OCI-LY1 (cell line): Measurements from ENCODE around the gene ARHGAP21.

Source experiments
- H2AFZ ChIP-seq: fragments of 200-600 bp; sonication (generic), shearing (Covaris generic); 2 replicates; pipeline ENCODE4 v1.6.0; 2014; ENCODE audit warnings: antibody characterized with exemption, mild to moderate bottlenecking, low read length
- H3F3A ChIP-seq: fragments of 200-600 bp; sonication (generic), shearing (Covaris generic); 2 replicates; pipeline ENCODE4 v1.6.0; 2014; ENCODE audit warnings: mild to moderate bottlenecking, antibody characterized with exemption, low read length, moderate library complexity; ENCODE audit not compliant: insufficient read depth
- H3K27ac ChIP-seq: fragments of 200-600 bp; sonication (generic); 2 replicates; pipeline ENCODE4 v1.5.1; 2014; ENCODE audit warnings: low read length, mixed run types, mild to moderate bottlenecking, low read depth; ENCODE audit not compliant: poor library complexity, severe bottlenecking
- H3K27me3 ChIP-seq: fragments of 200-600 bp; sonication (generic); 2 replicates; pipeline ENCODE4 v1.6.0; 2014; ENCODE audit warnings: antibody characterized with exemption, mild to moderate bottlenecking, low read length, moderate library complexity; ENCODE audit not compliant: insufficient read depth
- H3K36me3 ChIP-seq: fragments of 200-600 bp; sonication (generic); 2 replicates; pipeline ENCODE4 v1.6.1; 2014; ENCODE audit warnings: mild to moderate bottlenecking, antibody characterized with exemption, low read length, moderate library complexity, mixed read lengths; ENCODE audit not compliant: insufficient read depth
- H3K4me1 ChIP-seq: fragments of 200-600 bp; sonication (generic); 2 replicates; pipeline ENCODE4 v1.5.1; 2014; ENCODE audit warnings: mild to moderate bottlenecking, low read length, moderate library complexity; ENCODE audit not compliant: insufficient read depth, severe bottlenecking
- H3K4me2 ChIP-seq: fragments of 200-600 bp; sonication (generic), shearing (Covaris generic); 2 replicates; pipeline ENCODE4 v1.6.1; 2014; ENCODE audit warnings: low read length
- H3K4me3 ChIP-seq: fragments of 200-600 bp; sonication (generic); 2 replicates; pipeline ENCODE4 v1.5.1; 2014; ENCODE audit warnings: low read length, low read depth, mild to moderate bottlenecking, mixed read lengths; ENCODE audit not compliant: poor library complexity, severe bottlenecking
- H3K79me2 ChIP-seq: fragments of 200-600 bp; shearing (Covaris generic); 2 replicates; pipeline ENCODE4 v1.6.1; 2016; ENCODE audit warnings: mixed run types, low read length, mixed read lengths; ENCODE audit not compliant: insufficient read depth
- H3K9ac ChIP-seq: fragments of 200-600 bp; sonication (generic), shearing (Covaris generic); 2 replicates; pipeline ENCODE4 v1.6.1; 2014; ENCODE audit warnings: mild to moderate bottlenecking, low read length, mixed read lengths
- H3K9me2 ChIP-seq: fragments of 200-600 bp; sonication (generic), shearing (Covaris generic); 2 replicates; pipeline ENCODE4 v1.6.1; 2014; ENCODE audit warnings: low read depth, mild to moderate bottlenecking, low read length, mixed read lengths
- H3K9me3 ChIP-seq: fragments of 200-600 bp; shearing (Covaris generic); 2 replicates; pipeline ENCODE4 v1.6.1; 2014; ENCODE audit warnings: low read length, mixed read lengths
- H4K20me1 ChIP-seq: fragments of 200-600 bp; sonication (generic), shearing (Covaris generic); 2 replicates; pipeline ENCODE4 v1.6.0; 2016; ENCODE audit warnings: mild to moderate bottlenecking, low read length; ENCODE audit not compliant: insufficient read depth
- CTCF ChIP-seq: fragments of 200-600 bp; sonication (generic), shearing (Covaris generic); IDR thresholded peaks from 2 replicates; pipeline ENCODE4 v1.5.1; 2017; ENCODE audit warnings: mild to moderate bottlenecking, antibody characterized with exemption, low read length, moderate library complexity, mixed read lengths
- EZH2 ChIP-seq: fragments of 200-600 bp; sonication (generic), shearing (Covaris generic); IDR thresholded peaks from 2 replicates; pipeline ENCODE4 v1.8.0; 2017; ENCODE audit warnings: borderline replicate concordance, mixed run types, mild to moderate bottlenecking, antibody characterized with exemption, low read length, moderate library complexity, mixed read lengths

The ARHGAP21 gene

GRCh38 chr10:24670964-24671670 lies 52.6 kb downstream of the ARHGAP21 start:
- H3K9me2 ChIP-seq = no peaks in the 10 kb centered on the region
- H4K20me1 ChIP-seq = no peaks in the 10 kb centered on the region
- H3K27ac ChIP-seq = no peak overlapping the region
- no peak overlapping the region for H3K4me2 ChIP-seq
- no peaks in the 10 kb centered on the region for H3K27me3 ChIP-seq
- H3K9me3 ChIP-seq = no peaks in the 10 kb centered on the region
- no peaks in the 10 kb centered on the region for H3K79me2 ChIP-seq
- H3K4me1 ChIP-seq = no peaks in the 10 kb centered on the region
- TF ChIP-seq EZH2 (no peak), CTCF (no peak)
- H3K9ac ChIP-seq = no peak overlapping the region
- H3K4me3 ChIP-seq = no peak overlapping the region
- no peak overlapping the region for H2AFZ ChIP-seq
- no peaks in the 10 kb centered on the region for H3K36me3 ChIP-seq
- no peaks in the 10 kb centered on the region for H3F3A ChIP-seq

- no peaks in the 10 kb centered on the region for H3K9me3 ChIP-seq
- H3K36me3 ChIP-seq = no peaks in the 10 kb centered on the region
- H3K9ac ChIP-seq = no peak overlapping the region
- no peaks in the 10 kb centered on the region for H3K9me2 ChIP-seq
- no peak overlapping the region for H3K4me2 ChIP-seq
- no peak overlapping the region for H2AFZ ChIP-seq
- no peak overlapping the region for H3K27ac ChIP-seq
- H3F3A ChIP-seq = no peaks in the 10 kb centered on the region
- no peaks in the 10 kb centered on the region for H3K4me1 ChIP-seq
- no peak overlapping the region for H3K4me3 ChIP-seq
- H3K27me3 ChIP-seq = no peaks in the 10 kb centered on the region
- H3K79me2 ChIP-seq = no peaks in the 10 kb centered on the region
- TF ChIP-seq EZH2 (no peak), CTCF (no peak)
- no peaks in the 10 kb centered on the region for H4K20me1 ChIP-seq
Observed at GRCh38 chr10:24669285-24669852, 54.3 kb downstream of the ARHGAP21 start.

DNA sequence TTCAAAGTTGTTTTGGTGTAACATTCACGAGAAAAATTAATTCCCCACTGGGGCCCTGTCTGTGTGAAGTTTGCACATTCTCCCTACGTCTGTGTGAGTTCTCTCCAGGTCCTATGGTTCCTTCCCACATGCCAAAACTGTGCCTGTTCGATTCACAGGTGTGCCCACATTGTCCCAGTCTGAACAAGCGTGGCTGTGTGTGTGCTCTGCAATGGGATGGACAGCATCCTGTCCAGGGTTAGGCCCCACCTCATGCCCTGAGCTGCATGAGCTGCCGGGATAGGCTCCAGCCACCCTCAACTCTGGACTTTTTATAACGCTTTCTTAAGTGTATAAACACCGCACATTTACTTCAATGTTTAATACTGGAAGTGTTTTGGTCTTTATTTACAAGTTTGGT lies 55.4 kb downstream of the ARHGAP21 start:
- no peaks in the 10 kb centered on the region for H4K20me1 ChIP-seq

More for the DNA sequence above, 55.4 kb downstream of the ARHGAP21 start:
- Histone ChIP-seq H3K4me1 (no peaks in the 10 kb centered on the region), H3K4me3 (no peak overlapping the region), H3K79me2 (no peaks in the 10 kb centered on the region), H3K4me2 (no peak overlapping the region), H3K27ac (no peak overlapping the region), H3F3A (no peaks in the 10 kb centered on the region), H3K36me3 (no peaks in the 10 kb centered on the region), H3K9me2 (no peaks in the 10 kb centered on the region), H3K9ac (no peak overlapping the region), H3K27me3 (no peaks in the 10 kb centered on the region), H2AFZ (no peak overlapping the region), H3K9me3 (no peaks in the 10 kb centered on the region)
- TF ChIP-seq CTCF = no peak
- no peak for TF ChIP-seq EZH2
